B cell (primary cell): ENCODE results near the gene CPNE1. TPM values are rescaled to one million over a fixed set of nuclear protein-coding genes. Genes with fewer than 3 reads are reported as not detected.

Source experiments
- ATAC-seq: fragments of 200-7000 bp; cut with Tn5 transposase; one replicate; pipeline ENCODE4 v1.10.0; 2021; ENCODE audit warnings: low read depth, mild to moderate bottlenecking, moderate number of reproducible peaks, moderate library complexity
- CTCF ChIA-PET: fragments of 350-600 bp; sonication (Branson Sonifier 250); formaldehyde crosslinking; loops from one replicate; lab custom pipeline; 2021; ENCODE audit warnings: antibody characterized with exemption, inconsistent platforms; lab: Charles Lee
- POLR2A ChIA-PET: fragments of 350-600 bp; sonication (Branson Sonifier 250); formaldehyde crosslinking; loops from one replicate; lab custom pipeline; 2021; ENCODE audit warnings: antibody characterized with exemption; lab: Charles Lee
- DNase-seq: peaks from one replicate; pipeline ENCODE4 v3.0.0; 2013
- H2AFZ ChIP-seq: 2 replicates; pipeline ENCODE4 v1.6.1; 2012; ENCODE audit warnings: mild to moderate bottlenecking, low read depth, low read length; ENCODE audit not compliant: insufficient read depth, poor library complexity, severe bottlenecking
- H3K27ac ChIP-seq, 2 donors: 1 replicate in 1 of 2; 2 replicates in 1 of 2; pipeline ENCODE4 v1.5.1; 2012 to 2013; ENCODE audit warnings: low read length in 2 of 2, mild to moderate bottlenecking in 2 of 2, moderate library complexity in 1 of 2
- H3K27me3 ChIP-seq, 4 experiments: fragments of 200-600 bp in 1 of 4; sonication (generic) in 1 of 4; replicated peaks in 1 of 4; 1 replicate in 2 of 4; 2 replicates in 2 of 4; pipeline versions ENCODE4 v1.6.1 to v1.7.0; 2013 to 2016; ENCODE audit warnings: low read length in 3 of 4, mild to moderate bottlenecking in 2 of 4, mixed read lengths in 1 of 4, moderate library complexity in 1 of 4; ENCODE audit not compliant: insufficient read depth in 4 of 4, control insufficient read depth in 3 of 4; ENCODE audit errors: control extremely low read depth in 1 of 4
- H3K36me3 ChIP-seq, 2 experiments: replicated peaks in 1 of 2; 1 replicate in 1 of 2; 2 replicates in 1 of 2; pipeline versions ENCODE4 v1.6.1 to v1.7.1; 2013; ENCODE audit warnings: low read length in 1 of 2; ENCODE audit not compliant: insufficient read depth in 2 of 2, control insufficient read depth in 1 of 2; ENCODE audit errors: control extremely low read depth in 1 of 2, extremely low read depth in 1 of 2
- H3K4me1 ChIP-seq, 2 donors: fragments of 200-600 bp in 1 of 2; sonication (generic) in 1 of 2; 1 replicate in 1 of 2; 2 replicates in 1 of 2; pipeline versions ENCODE4 v1.5.1 to v1.6.1; 2013 to 2017; ENCODE audit warnings: low read length in 2 of 2; ENCODE audit not compliant: control insufficient read depth in 2 of 2, insufficient read depth in 2 of 2
- H3K4me2 ChIP-seq: replicated peaks from 2 replicates; pipeline ENCODE3; 2012; ENCODE audit warnings: mild to moderate bottlenecking, low read depth, low read length; ENCODE audit not compliant: poor library complexity, severe bottlenecking
- H3K4me3 ChIP-seq, 5 experiments: fragments of 200-600 bp in 1 of 5; sonication (generic) in 1 of 5; 1 replicate in 3 of 5; 2 replicates in 2 of 5; pipeline versions ENCODE4 v1.5.1 to v1.7.0; 2011 to 2016; ENCODE audit warnings: low read length in 4 of 5, mild to moderate bottlenecking in 4 of 5, low read depth in 2 of 5, control low read depth in 1 of 5, moderate library complexity in 1 of 5; ENCODE audit not compliant: insufficient read depth in 1 of 5; ENCODE audit errors: control extremely low read depth in 1 of 5, extremely low read depth in 1 of 5
- H3K79me2 ChIP-seq: fragments of 200-600 bp; sonication (generic); one replicate; pipeline ENCODE4 v1.6.0; 2016; ENCODE audit warnings: low read length; ENCODE audit not compliant: control insufficient read depth, insufficient read depth
- H3K9ac ChIP-seq: fragments of 200-600 bp; sonication (generic); 2 replicates; pipeline ENCODE4 v1.6.1; 2017; ENCODE audit warnings: mild to moderate bottlenecking, low read length, moderate library complexity
- H3K9me3 ChIP-seq, 3 donors: one replicate each; pipeline versions ENCODE4 v1.6.1 to v1.7.1; 2013; ENCODE audit warnings: low read length in 2 of 3; ENCODE audit not compliant: control insufficient read depth in 2 of 3, insufficient read depth in 1 of 3; ENCODE audit errors: control extremely low read depth in 1 of 3
- H4K20me1 ChIP-seq: 2 replicates; pipeline ENCODE4 v1.6.0; 2012; ENCODE audit warnings: mild to moderate bottlenecking, low read length; ENCODE audit not compliant: insufficient read depth, control insufficient read depth, poor library complexity, severe bottlenecking
- H3K27ac Mint-ChIP-seq: one replicate; pipeline ENCODE4 v1.8.0; 2021; ENCODE audit warnings: mixed read lengths
- H3K27me3 Mint-ChIP-seq: one replicate; pipeline ENCODE4 v1.8.0; 2021; ENCODE audit warnings: mixed read lengths
- H3K4me1 Mint-ChIP-seq: one replicate; pipeline ENCODE4 v1.8.0; 2021; ENCODE audit warnings: mixed read lengths
- H3K4me3 Mint-ChIP-seq: one replicate; pipeline ENCODE4 v1.8.0; 2021; ENCODE audit warnings: mixed read lengths
- H3K9me3 Mint-ChIP-seq: one replicate; pipeline ENCODE4 v1.8.0; 2022; ENCODE audit warnings: mixed read lengths; ENCODE audit not compliant: insufficient read depth
- CTCF ChIP-seq: fragments of 200-600 bp; IDR thresholded peaks from one replicate; pipeline ENCODE4 v1.8.0; 2022; ENCODE audit warnings: antibody characterized with exemption, mild to moderate bottlenecking
- EZH2 ChIP-seq: IDR thresholded peaks from 2 replicates; pipeline ENCODE4 v1.6.1; 2012; ENCODE audit warnings: borderline replicate concordance, low read depth, mild to moderate bottlenecking, moderate library complexity, low read length; ENCODE audit not compliant: insufficient read depth, poor library complexity, severe bottlenecking
- WGBS: methylation state at CpG from one replicate; pipeline ENCODE4 v1.1.5; 2013; ENCODE audit warnings: missing lambda C conversion rate; ENCODE audit not compliant: insufficient coverage; 5-methylcytosine and 5-hydroxymethylcytosine counted together
- intact Hi-C: fragments of 100-400 bp; cut with micrococcal nuclease; formaldehyde crosslinking; loops from one replicate; pipeline ENCODE4 v1.10.0; 2022
- polyA plus RNA-seq: library from polyadenylated mRNA; depleted of rRNA; stranded (reverse); fragments of >200 nt; gene quantifications from 2 replicates; pipeline ENCODE4 v1.2.3, GENCODE V29; 2012
- total RNA-seq, 2 donors: library from RNA; stranded (reverse); fragments of 120-200 nt in 1 of 2; gene quantifications; 1 replicate in 1 of 2; 2 replicates in 1 of 2; pipeline versions ENCODE4 v1.2.3 to v1.2.4, GENCODE V29; 2013 to 2022

CPNE1 gene
- total and polyA plus RNA-seq, 2 donors (not counting 1 experiment from before 2014, with no cell fraction given) = 321 to 323 TPM

GRCh38 chr20:35698298-35699126, 33.8 kb upstream of the CPNE1 start:
- Histone ChIP-seq H3K9me3 (no peaks in the 10 kb centered on the region), H3K27ac (peak overlapping the region; percentile 39 to 96), H4K20me1 (peaks cover 6% of the 10 kb centered on the region), H3K27me3 (no peaks in the 10 kb centered on the region), H3K79me2 (peaks cover 18% of the 10 kb centered on the region), H3K36me3 (peaks cover 6 to 24% of the 10 kb centered on the region in 2 experiments), H3K4me1 (peaks cover 17 to 23% of the 10 kb centered on the region in 2 donors), H3K4me3 (peak overlapping the region; percentile 69 to 98 (median 91)), H2AFZ (peak overlapping the region; percentile 100), H3K4me2 (peak overlapping the region; percentile 99), H3K9ac (peak overlapping the region; percentile 100)
- no peaks in the 10 kb centered on the region for H3K9me3 Mint-ChIP-seq
- WGBS = 10% methylated on average over 34 of the region's 37 CpGs
- peaks cover 33% of the 10 kb centered on the region for H3K4me1 Mint-ChIP-seq
- CTCF ChIA-PET = interaction anchor here (1.0 to 2.0 kb wide), 7 partner anchors 11 to 235 kb away, joined by 3 to 10 read pairs (median 4); partner anchors contain the start of gene RBM39
- TF ChIP-seq CTCF = peak; percentile 9
- TF ChIP-seq EZH2 = no peak
- DNase-seq (no peak), ATAC-seq (peak; percentile 26)
- intact Hi-C loops = loop anchor here (1.0 to 5.0 kb wide), 7 partner anchors 34 to 244 kb away; partner anchors contain the start of genes CEP250, CPNE1, PHF20 and RBM12
- H3K27me3 Mint-ChIP-seq = no peaks in the 10 kb centered on the region
- POLR2A ChIA-PET = interaction anchor here (0.7 to 2.4 kb wide), 4 partner anchors 26 to 44 kb away, joined by 3 to 18 read pairs (median 6); partner anchors contain the start of genes CPNE1, RBM12 and RBM39
- H3K4me3 Mint-ChIP-seq = peak overlapping the region; percentile 85
- peak overlapping the region; percentile 97 for H3K27ac Mint-ChIP-seq
